MCF 10A (cell line): ENCODE measurements around the gene DIP2C. TPM values are rescaled to one million over a fixed set of nuclear protein-coding genes. Genes with fewer than 3 reads are reported as not detected.

Source experiments
- BruUV-seq: library from RNA; stranded (reverse); fragments of 400-500 nt; replicated peaks from 2 replicates; lab custom pipeline; 2021; lab: Mats Ljungman, UMichigan
- CTCF ChIA-PET: fragments of 300-600 bp; sonication (Branson Sonifier 250); formaldehyde crosslinking; extraction: SDS; loops from one replicate; lab custom pipeline; 2021; ENCODE audit warnings: antibody characterized with exemption, inconsistent platforms; lab: Yijun Ruan, JAX
- POLR2A ChIA-PET: fragments of 300-600, 350-650 bp; sonication (Branson Sonifier 250); formaldehyde crosslinking; extraction: SDS; loops from one replicate; lab custom pipeline; 2020; ENCODE audit warnings: antibody characterized with exemption, inconsistent platforms; lab: Yijun Ruan, JAX
- DNase-seq: peaks from one replicate; pipeline ENCODE4 v3.0.0-alpha.2; 2018; ENCODE audit not compliant: unreplicated experiment
- H3K27ac Mint-ChIP-seq: one replicate; pipeline ENCODE4 v1.8.0; 2022; ENCODE audit warnings: mild to moderate bottlenecking, low read depth, mixed read lengths; ENCODE audit not compliant: unreplicated experiment
- H3K27me3 Mint-ChIP-seq: one replicate; pipeline ENCODE4 v1.8.0; 2022; ENCODE audit warnings: mixed read lengths; ENCODE audit not compliant: insufficient read depth, unreplicated experiment
- H3K36me3 Mint-ChIP-seq: one replicate; pipeline ENCODE4 v1.8.0; 2022; ENCODE audit warnings: mild to moderate bottlenecking, moderate library complexity, mixed read lengths; ENCODE audit not compliant: insufficient read depth, unreplicated experiment
- H3K4me1 Mint-ChIP-seq: one replicate; pipeline ENCODE4 v1.8.0; 2022; ENCODE audit warnings: mixed read lengths; ENCODE audit not compliant: insufficient read depth, unreplicated experiment
- H3K4me3 Mint-ChIP-seq: one replicate; pipeline ENCODE4 v1.8.0; 2022; ENCODE audit warnings: mild to moderate bottlenecking, moderate library complexity, mixed read lengths; ENCODE audit not compliant: unreplicated experiment
- H3K9me3 Mint-ChIP-seq: one replicate; pipeline ENCODE4 v1.8.0; 2022; ENCODE audit warnings: mixed read lengths; ENCODE audit not compliant: unreplicated experiment
- CTCF ChIP-seq: fragments of 200-600 bp; IDR thresholded peaks from one replicate; pipeline ENCODE4 v1.8.0; 2022; ENCODE audit warnings: antibody characterized with exemption, mild to moderate bottlenecking; ENCODE audit not compliant: unreplicated experiment
- intact Hi-C: fragments of 100-400 bp; cut with micrococcal nuclease; formaldehyde crosslinking; loops from 2 replicates; pipeline ENCODE4 v1.14.1; 2022
- total RNA-seq: library from RNA; stranded (reverse); gene quantifications from 2 replicates; pipeline ENCODE4 v1.2.3, GENCODE V29; 2022

The DIP2C gene
- total RNA-seq, 1 experiment from 2014 or later = 0.37 TPM

- ChIA-PET POLR2A (interaction anchor here (0.6 to 1.4 kb wide), 3 partner anchors 36 to 137 kb away, joined by 3 to 4 read pairs (median 4); no protein-coding TSS in a partner anchor), CTCF (no interaction called here)
- no peaks in the 10 kb centered on the region for H3K36me3 Mint-ChIP-seq
- peaks cover 14% of the 10 kb centered on the region for H3K4me1 Mint-ChIP-seq
- TF ChIP-seq CTCF = no peak
- no peaks in the 10 kb centered on the region for H3K27me3 Mint-ChIP-seq
- no peak overlapping the region for H3K4me3 Mint-ChIP-seq
- peak overlapping the region; percentile 21 for H3K27ac Mint-ChIP-seq
- intact Hi-C loops = no loop called here
- BruUV-seq = no TSS peak
- no peak for DNase-seq
- H3K9me3 Mint-ChIP-seq = no peaks in the 10 kb centered on the region
Observed at GRCh38 chr10:374354-374753, 315.1 kb downstream of the DIP2C start.

- intact Hi-C loops = no loop called here
- DNase-seq = peak; percentile 34
- H3K27me3 Mint-ChIP-seq = no peaks in the 10 kb centered on the region
- no peaks in the 10 kb centered on the region for H3K36me3 Mint-ChIP-seq
- H3K4me3 Mint-ChIP-seq = no peak overlapping the region
- no TSS peak for BruUV-seq
- ChIA-PET POLR2A (interaction anchor here (0.6 to 1.4 kb wide), 5 partner anchors 14 to 680 kb away, joined by 3 to 4 read pairs (median 3); no protein-coding TSS in a partner anchor), CTCF (no interaction called here)
- TF ChIP-seq CTCF = no peak
- no peaks in the 10 kb centered on the region for H3K9me3 Mint-ChIP-seq
- peaks cover 14% of the 10 kb centered on the region for H3K4me1 Mint-ChIP-seq
- peak overlapping the region; percentile 21 for H3K27ac Mint-ChIP-seq
Observed at GRCh38 chr10:373526-374309, 315.8 kb downstream of the DIP2C start.

- Mint-ChIP-seq H3K4me3 (no peak overlapping the region), H3K9me3 (no peaks in the 10 kb centered on the region), H3K27ac (no peak overlapping the region), H3K36me3 (no peaks in the 10 kb centered on the region), H3K4me1 (peaks cover 14% of the 10 kb centered on the region), H3K27me3 (no peaks in the 10 kb centered on the region)
- no peak for DNase-seq
- TF ChIP-seq CTCF = no peak
- intact Hi-C loops = no loop called here
- CTCF ChIA-PET = no interaction called here
- BruUV-seq = no TSS peak
- POLR2A ChIA-PET = interaction anchor here (0.6 to 1.4 kb wide), 3 partner anchors 15 to 681 kb away, joined by 3 read pairs; no protein-coding TSS in a partner anchor
Observed at GRCh38 chr10:373015-373414, 316.5 kb downstream of the DIP2C start.

- Mint-ChIP-seq H3K4me1 (peaks cover 14% of the 10 kb centered on the region), H3K36me3 (no peaks in the 10 kb centered on the region), H3K27ac (no peak overlapping the region), H3K4me3 (no peak overlapping the region), H3K9me3 (no peaks in the 10 kb centered on the region), H3K27me3 (no peaks in the 10 kb centered on the region)
- TF ChIP-seq CTCF = no peak
- ChIA-PET POLR2A (interaction anchor here (0.7 kb wide), 1 partner anchor 9 kb away, joined by 4 read pairs; no protein-coding TSS in a partner anchor), CTCF (no interaction called here)
- no TSS peak for BruUV-seq
- intact Hi-C loops = no loop called here
- DNase-seq = no peak
Observed at GRCh38 chr10:372566-372965, 316.9 kb downstream of the DIP2C start.
